Measurements from ENCODE around the gene YBX2. TPM values are rescaled to one million over a fixed set of nuclear protein-coding genes. Genes with fewer than 3 reads are reported as not detected.

Gene YBX2
- total RNA-seq, 1 donor from 2014 or later, result 1.3 TPM

DNA sequence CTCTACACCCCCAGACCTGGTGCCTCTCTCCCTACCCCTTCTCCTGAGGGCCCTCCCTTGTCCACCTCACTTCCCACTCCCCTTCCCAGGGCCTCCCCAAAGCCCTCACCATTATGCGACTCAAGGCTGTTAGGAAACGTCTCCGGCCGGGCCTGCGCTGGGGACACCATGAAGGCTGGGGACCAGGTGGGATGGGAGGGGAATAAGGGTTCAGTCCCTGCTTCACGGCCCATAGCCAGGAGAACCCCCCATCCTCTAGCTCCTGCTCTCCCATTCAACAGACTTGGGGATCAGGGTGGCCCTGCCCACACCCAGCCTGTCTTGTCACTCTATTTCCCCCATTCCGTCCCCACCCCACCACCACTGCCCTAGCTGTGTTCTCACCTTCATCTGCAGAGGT is 32.6 kb upstream of the YBX2 start:
- Mint-ChIP-seq H3K4me3 (ENCODE audit: unreplicated experiment) (no peak overlapping the region), H3K36me3 (ENCODE audit: unreplicated experiment) (no peaks in the 10 kb centered on the region), H3K27ac (ENCODE audit: unreplicated experiment) (no peak overlapping the region), H3K4me1 (ENCODE audit: low read depth, unreplicated experiment) (peaks cover 8% of the 10 kb centered on the region), H3K27me3 (ENCODE audit: unreplicated experiment) (peaks cover 2% of the 10 kb centered on the region), H3K9me3 (ENCODE audit: unreplicated experiment) (peaks cover 5% of the 10 kb centered on the region)
- no peak for DNase-seq
- TF ChIP-seq, protein P1, sequence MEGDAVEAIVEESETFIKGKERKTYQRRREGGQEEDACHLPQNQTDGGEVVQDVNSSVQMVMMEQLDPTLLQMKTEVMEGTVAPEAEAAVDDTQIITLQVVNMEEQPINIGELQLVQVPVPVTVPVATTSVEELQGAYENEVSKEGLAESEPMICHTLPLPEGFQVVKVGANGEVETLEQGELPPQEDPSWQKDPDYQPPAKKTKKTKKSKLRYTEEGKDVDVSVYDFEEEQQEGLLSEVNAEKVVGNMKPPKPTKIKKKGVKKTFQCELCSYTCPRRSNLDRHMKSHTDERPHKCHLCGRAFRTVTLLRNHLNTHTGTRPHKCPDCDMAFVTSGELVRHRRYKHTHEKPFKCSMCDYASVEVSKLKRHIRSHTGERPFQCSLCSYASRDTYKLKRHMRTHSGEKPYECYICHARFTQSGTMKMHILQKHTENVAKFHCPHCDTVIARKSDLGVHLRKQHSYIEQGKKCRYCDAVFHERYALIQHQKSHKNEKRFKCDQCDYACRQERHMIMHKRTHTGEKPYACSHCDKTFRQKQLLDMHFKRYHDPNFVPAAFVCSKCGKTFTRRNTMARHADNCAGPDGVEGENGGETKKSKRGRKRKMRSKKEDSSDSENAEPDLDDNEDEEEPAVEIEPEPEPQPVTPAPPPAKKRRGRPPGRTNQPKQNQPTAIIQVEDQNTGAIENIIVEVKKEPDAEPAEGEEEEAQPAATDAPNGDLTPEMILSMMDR (IDR thresholded peaks at IDR 0.05; ENCODE audit: partially characterized antibody, unreplicated experiment), result no peak

DNA sequence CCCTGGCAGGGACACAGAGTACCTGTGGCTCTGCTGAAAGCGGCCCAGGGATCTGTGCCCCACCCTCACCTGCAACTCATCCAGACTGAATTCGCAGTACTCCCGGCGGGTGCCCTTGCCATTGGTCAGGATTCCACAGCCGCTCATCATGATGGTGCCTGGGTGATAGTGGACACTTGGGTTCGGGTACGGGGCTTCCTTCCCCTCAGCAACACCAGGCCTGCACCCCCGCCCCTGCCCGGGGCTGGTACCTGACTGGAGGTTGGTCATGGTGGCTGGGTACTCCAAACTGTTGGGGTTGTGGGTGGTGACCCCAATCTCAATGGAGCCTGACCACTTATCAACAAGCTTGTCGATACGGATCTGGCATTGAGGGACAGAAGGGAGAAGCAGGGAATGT is 31.7 kb upstream of the YBX2 start:
- Mint-ChIP-seq H3K4me3 (ENCODE audit: unreplicated experiment) (no peak overlapping the region), H3K9me3 (ENCODE audit: unreplicated experiment) (peaks cover 5% of the 10 kb centered on the region), H3K36me3 (ENCODE audit: unreplicated experiment) (no peaks in the 10 kb centered on the region), H3K27me3 (ENCODE audit: unreplicated experiment) (peaks cover 2% of the 10 kb centered on the region), H3K4me1 (ENCODE audit: low read depth, unreplicated experiment) (peaks cover 8% of the 10 kb centered on the region), H3K27ac (ENCODE audit: unreplicated experiment) (no peak overlapping the region)
- TF ChIP-seq, protein P1 (IDR thresholded peaks at IDR 0.05; ENCODE audit: partially characterized antibody, unreplicated experiment), result no peak
- DNase-seq, result no peak

DNA sequence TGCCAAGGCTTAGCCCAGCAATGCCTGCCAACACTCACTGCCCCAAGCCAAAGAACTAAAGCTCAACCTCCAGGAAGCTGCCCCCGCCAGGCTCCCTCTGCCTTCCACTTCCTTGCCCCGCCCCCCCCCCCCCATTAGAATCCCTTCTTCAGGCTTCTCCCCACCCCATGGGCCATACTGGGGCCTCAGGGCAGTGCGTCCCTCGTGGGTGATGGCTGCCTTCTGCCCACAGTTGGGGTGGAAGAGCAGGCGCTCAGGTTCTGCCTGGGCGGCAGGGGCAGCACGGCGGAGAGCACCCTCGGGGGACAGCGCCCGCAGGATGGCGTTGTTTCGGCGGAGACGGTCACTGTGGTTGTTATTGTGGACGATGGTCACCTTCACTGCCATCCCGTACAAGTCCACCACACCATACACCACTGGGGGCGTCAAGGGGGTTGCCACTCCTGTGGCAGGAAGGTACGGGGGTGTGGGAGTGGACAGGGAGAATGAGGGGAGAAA is 30.6 kb upstream of the YBX2 start:
- H3K36me3 Mint-ChIP-seq (ENCODE audit: unreplicated experiment), result no peaks in the 10 kb centered on the region
- no peak for DNase-seq
- TF ChIP-seq, protein P1 (IDR thresholded peaks at IDR 0.05; ENCODE audit: partially characterized antibody, unreplicated experiment), result no peak
- peaks cover 4% of the 10 kb centered on the region for H3K27me3 Mint-ChIP-seq (ENCODE audit: unreplicated experiment)
- peaks cover 8% of the 10 kb centered on the region for H3K4me1 Mint-ChIP-seq (ENCODE audit: low read depth, unreplicated experiment)
- no peak overlapping the region for H3K4me3 Mint-ChIP-seq (ENCODE audit: unreplicated experiment)
- peaks cover 5% of the 10 kb centered on the region for H3K9me3 Mint-ChIP-seq (ENCODE audit: unreplicated experiment)
- no peak overlapping the region for H3K27ac Mint-ChIP-seq (ENCODE audit: unreplicated experiment)

DNA sequence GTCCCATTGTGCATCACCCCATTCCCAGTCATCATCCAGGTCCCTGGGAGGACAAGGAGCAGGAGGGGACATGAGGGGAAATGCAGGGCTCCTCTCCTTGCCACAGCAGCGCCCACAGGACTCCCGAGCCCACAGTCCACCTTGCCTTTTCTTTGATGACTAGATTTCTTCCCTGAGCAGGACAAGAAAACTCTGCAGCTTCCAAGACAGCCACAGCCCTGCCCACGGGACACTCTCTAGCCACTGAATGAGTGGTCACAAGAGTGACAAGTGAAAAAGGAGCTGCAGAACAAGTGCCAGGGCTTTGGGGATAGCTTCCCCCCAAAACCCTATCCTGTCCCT is 30.0 kb upstream of the YBX2 start:
- peaks cover 4% of the 10 kb centered on the region for H3K9me3 Mint-ChIP-seq (ENCODE audit: unreplicated experiment)
- H3K4me3 Mint-ChIP-seq (ENCODE audit: unreplicated experiment), result no peak overlapping the region
- peaks cover 4% of the 10 kb centered on the region for H3K27me3 Mint-ChIP-seq (ENCODE audit: unreplicated experiment)
- H3K36me3 Mint-ChIP-seq (ENCODE audit: unreplicated experiment), result no peaks in the 10 kb centered on the region
- no peak overlapping the region for H3K27ac Mint-ChIP-seq (ENCODE audit: unreplicated experiment)
- TF ChIP-seq, protein P1 (IDR thresholded peaks at IDR 0.05; ENCODE audit: partially characterized antibody, unreplicated experiment), result no peak
- peaks cover 8% of the 10 kb centered on the region for H3K4me1 Mint-ChIP-seq (ENCODE audit: low read depth, unreplicated experiment)
- DNase-seq, result no peak

DNA sequence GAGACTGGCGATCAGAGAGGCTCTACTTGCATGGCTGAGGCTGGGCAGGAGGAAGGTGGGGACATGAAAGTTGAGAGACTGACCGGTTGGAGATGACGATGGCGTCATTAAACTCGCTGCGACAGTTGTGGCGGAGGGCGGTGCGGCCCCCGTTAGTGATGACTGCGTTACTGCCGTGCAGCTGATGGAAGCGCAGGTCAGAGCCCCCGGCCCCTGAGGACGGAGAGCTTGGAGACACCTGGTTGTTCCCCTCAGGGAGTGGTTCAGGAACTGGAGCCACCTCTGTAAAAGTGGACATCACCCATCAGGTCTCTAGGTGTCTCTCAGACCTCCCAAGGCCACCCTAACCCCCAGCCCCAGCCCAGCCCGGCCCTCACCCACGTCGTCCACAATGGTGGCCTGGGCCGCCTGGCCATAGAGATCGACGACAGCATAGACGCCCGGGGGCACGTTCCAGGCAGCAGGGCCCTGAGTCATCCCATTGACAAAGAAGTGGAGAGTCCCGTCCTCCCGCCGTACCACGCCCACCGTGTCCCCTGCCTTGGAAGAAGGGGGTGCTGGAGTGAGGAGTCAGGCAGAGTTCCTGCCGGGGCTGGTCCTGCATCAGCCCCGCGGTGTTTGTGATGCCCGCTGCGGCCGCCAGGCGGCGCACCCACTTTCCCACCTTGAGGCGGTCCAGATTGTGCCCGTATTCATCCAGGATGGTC is 29.4 kb upstream of the YBX2 start:
- H3K9me3 Mint-ChIP-seq (ENCODE audit: unreplicated experiment), result peaks cover 3% of the 10 kb centered on the region
- H3K4me1 Mint-ChIP-seq (ENCODE audit: low read depth, unreplicated experiment), result peaks cover 8% of the 10 kb centered on the region
- no peaks in the 10 kb centered on the region for H3K36me3 Mint-ChIP-seq (ENCODE audit: unreplicated experiment)
- no peak overlapping the region for H3K4me3 Mint-ChIP-seq (ENCODE audit: unreplicated experiment)
- TF ChIP-seq, protein P1 (IDR thresholded peaks at IDR 0.05; ENCODE audit: partially characterized antibody, unreplicated experiment), result peak; percentile 92
- peaks cover 4% of the 10 kb centered on the region for H3K27me3 Mint-ChIP-seq (ENCODE audit: unreplicated experiment)
- H3K27ac Mint-ChIP-seq (ENCODE audit: unreplicated experiment), result no peak overlapping the region
- peak; percentile 86 for DNase-seq

Data from glutamatergic neuron (in vitro differentiated cells).